ENCODE measurements around the gene NR5A1.

Gene NR5A1

DNA sequence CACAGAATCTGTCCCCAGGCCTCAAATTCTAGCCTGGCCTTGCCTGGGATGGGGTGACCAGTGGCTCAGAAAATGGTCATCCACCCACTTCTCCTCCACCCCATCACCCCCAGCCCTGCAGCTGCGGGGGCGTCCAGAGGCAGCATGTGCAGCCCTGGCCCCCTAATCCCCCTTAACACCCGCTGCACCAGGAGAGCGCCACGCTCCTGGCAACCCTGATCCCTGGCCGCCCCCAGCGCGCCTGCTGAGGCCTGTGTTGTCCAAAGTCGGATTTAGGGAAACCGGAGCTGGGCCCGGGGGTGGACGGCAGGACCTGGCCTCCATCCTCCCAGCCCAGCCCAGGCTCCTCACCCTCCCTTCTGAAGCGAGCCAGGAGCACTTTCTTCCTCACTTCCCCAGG lies 22.0 kb downstream of the NR5A1 start:
- no peak for DNase-seq (ENCODE audit: low read depth in 3 of 3, low spot score in 1 of 3)

DNA sequence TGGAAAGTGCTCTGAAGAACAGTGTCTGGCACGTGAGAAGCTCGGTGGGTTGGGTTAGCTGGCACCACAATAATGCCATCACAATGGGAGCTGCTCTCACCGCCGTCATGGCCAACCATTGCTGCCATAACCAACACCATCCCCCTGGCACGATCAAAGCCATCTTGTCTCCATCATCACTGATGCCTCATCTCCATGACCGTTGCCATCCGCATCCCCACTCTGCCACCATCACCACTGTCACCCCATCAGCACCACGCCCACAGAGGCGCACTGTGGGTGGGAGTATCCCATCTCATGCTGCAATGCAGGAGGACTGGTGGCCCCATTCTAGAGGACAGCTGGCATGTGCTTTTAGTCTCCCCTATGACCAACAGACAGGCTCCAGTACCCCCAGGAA lies 23.7 kb downstream of the NR5A1 start:
- DNase-seq (ENCODE audit: low read depth in 3 of 3, low spot score in 1 of 3) = no peak

DNA sequence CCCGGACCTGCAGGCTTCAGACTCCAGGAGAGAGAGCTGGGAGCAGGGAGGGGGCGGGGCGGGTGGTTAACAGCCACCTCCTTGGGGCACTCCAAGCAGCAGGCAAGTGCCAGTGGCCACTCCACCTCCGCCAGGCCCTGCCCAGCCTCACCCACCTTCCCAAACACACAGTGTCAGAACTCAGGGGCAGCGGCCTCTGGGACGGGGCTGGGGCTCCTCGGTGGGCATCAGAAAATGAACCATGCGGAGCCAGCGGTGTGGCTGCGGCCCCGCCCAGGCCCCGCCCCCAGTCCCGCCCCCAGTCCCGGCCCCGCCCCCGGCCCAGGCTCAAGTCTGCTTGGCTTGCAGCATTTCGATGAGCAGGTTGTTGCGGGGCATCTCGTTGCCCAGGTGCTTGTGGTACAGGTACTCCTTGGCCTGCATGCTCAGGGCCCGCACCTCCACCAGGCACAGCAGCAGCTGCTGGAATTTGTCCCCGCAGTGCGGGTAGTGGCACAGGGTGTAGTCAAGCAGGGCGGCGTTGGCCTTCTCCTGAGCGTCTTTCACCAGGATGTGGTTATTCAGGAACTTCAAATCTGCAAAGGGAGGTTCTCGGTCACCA lies 24.7 kb downstream of the NR5A1 start:
- no peak for DNase-seq (ENCODE audit: low read depth in 3 of 3, low spot score in 1 of 3)

DNA sequence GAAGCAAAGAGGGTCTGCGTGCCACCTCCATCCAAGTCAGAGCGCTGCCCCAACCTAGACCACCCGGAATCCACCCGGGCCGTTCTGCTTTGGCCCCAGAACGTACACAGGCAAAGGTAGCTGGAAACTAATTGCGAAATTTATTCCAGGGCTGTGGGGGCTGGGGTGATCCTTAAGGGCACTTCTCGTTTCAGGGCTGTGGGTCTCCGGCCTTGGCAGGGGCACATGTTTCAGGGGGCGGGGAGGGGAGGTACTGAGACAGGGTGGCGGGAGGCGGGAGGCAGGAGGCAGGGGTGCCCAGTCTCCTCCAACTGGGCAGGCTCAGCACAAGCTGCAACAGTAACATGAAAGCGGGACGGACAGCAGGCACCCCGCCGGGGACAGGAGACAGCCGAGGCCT lies 26.1 kb downstream of the NR5A1 start:
- no peak for DNase-seq (ENCODE audit: low read depth in 3 of 3, low spot score in 1 of 3)

DNA sequence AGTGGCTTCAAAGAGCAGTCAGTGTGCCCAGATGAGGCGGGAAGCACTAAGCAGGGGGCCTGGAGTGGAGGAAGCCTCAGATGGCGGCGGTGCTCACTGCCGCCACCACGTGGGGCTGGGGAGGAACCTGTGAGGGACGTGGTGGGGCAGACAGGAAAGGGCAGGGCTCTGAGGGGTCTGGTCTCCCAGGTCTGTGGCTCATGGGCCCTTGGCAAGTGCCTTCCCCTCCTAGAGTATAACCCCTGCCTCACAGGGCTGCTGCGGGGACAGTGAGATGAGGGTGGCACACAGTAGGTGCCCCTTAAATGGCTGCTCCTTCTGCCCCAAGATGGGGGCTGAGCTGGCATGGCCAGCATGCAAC lies 26.6 kb downstream of the NR5A1 start:
- DNase-seq (ENCODE audit: low read depth in 3 of 3, low spot score in 1 of 3) = no peak

DNA sequence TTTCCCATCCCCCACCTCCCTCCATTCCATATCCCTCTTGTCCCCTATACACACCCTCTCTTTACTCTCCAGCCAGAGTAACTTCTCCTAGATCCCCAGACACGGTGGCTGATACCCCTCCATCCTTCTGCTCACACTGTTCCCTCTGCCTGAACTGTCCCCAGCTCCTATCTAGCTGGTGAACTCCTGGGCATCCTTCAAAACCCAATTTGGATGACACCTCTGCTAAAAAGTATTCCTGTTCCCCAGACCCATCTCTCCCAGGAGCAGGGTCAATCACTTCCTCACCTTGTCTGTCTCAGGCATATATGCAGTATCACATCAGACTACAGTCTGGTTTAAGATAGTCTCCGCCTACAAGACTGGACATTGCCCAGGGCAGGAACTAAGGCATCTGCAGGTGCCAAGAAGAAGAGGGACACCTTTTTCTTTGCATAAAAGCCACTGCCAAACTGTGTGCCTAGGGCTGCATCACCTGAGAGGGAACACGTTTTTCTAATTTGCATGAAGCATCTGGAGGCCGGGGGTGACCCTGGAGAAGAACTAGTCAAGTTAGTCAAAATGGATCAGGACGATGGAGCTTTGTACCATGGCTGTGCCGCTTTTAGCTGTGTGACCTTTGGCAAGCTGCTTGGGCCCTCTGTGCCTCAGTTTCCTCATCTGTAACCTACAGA lies 27.1 kb downstream of the NR5A1 start:
- DNase-seq (ENCODE audit: low read depth in 3 of 3, low spot score in 1 of 3) = no peak

DNA sequence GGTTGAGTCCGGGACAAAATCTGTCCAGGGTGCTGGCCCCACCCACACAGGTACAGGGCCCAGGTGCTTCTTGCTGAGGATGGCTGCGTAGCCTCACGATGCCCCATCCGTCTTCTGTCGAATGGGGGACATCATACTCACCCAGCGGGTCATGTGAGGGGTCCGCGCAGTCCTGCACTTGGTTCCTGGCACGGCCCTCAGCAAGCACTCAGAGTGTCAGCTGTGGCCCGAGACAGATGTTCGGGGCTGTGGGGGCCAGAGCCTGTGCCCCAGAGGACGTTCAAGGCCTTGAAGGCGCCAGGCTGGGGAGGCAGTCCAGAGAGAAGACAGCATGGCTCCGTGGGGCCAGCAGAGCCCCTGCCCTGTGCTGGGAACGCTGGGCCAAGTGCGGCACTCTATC lies 27.8 kb downstream of the NR5A1 start:
- DNase-seq (ENCODE audit: low read depth in 3 of 3, low spot score in 1 of 3) = no peak

DNA sequence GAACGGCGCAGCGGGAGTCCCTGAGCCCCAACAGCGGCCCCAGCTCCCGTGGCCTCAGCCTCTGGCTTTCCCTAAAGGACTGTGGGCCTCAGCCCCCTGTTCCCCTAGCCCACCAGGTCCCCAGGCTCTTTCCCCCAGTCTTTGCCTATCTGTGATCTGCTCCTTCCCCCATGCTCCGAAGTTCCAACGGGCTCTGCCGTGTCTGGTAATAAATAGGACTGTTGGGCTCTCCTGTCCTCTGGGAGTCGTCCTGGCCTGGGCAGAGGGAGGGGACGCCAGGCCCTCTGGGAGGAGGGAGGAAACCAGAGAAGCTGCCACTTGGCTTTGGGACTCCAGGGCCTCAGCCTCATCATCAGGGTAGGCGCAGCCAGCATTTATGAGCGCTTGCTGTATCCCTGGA lies 28.8 kb downstream of the NR5A1 start:
- no peak for DNase-seq (ENCODE audit: low read depth in 3 of 3, low spot score in 1 of 3)

DNA sequence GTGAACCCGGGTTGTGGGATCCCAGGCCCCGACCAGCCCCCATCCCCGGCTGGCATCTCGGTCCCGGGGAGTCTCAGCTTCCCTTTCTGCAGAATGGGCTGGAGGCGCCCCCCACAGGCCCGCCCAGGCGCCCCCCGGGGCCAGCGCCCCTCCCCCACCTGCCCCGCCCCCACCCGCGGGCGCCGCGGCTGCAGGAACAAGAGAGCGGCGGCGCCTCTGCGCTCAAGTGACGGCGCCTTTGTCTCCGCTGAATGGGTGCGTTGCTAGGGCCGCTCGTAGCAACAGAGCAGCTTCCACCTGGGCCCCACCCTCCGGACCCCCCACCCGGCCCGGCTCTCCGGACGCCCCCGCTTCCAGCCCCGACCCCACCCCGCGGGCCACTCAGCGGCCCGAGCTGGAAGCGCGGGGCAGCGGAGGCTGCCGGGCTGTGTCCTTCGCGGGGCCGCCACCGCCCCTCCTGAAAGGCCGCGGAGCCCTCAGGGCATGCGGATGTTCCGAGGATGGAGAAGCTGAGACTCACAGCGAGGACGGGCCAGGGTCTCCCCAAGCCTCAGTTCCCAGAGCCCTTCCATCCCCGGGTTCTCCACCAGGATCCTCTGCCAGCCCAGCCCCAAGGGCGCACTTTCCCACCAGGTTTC lies 29.4 kb downstream of the NR5A1 start:
- no peak for DNase-seq (ENCODE audit: low read depth in 3 of 3, low spot score in 1 of 3)

DNA sequence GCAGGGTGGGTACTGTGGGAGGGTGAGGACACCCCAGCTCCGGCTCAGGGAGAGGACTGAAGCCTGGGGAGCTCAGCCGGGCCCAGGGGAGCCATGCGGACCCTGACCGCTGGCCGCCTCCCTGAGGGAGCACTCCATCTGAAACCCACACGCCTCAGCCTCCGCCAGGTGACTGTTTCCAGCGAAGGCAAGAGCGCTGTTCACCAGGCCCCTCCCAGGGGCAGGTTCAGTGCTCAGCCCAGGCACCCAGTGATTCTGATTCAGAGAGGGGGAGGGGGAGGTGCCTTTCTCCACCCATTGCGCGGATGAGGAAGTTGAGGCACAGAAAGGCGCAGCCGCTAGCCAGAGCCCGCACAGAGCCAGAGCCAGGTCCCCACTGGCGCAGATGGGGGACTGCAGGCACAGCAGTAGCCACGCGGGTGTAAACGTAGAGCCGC lies 30.0 kb downstream of the NR5A1 start:
- DNase-seq (ENCODE audit: low read depth in 3 of 3, low spot score in 1 of 3) = no peak

DNA sequence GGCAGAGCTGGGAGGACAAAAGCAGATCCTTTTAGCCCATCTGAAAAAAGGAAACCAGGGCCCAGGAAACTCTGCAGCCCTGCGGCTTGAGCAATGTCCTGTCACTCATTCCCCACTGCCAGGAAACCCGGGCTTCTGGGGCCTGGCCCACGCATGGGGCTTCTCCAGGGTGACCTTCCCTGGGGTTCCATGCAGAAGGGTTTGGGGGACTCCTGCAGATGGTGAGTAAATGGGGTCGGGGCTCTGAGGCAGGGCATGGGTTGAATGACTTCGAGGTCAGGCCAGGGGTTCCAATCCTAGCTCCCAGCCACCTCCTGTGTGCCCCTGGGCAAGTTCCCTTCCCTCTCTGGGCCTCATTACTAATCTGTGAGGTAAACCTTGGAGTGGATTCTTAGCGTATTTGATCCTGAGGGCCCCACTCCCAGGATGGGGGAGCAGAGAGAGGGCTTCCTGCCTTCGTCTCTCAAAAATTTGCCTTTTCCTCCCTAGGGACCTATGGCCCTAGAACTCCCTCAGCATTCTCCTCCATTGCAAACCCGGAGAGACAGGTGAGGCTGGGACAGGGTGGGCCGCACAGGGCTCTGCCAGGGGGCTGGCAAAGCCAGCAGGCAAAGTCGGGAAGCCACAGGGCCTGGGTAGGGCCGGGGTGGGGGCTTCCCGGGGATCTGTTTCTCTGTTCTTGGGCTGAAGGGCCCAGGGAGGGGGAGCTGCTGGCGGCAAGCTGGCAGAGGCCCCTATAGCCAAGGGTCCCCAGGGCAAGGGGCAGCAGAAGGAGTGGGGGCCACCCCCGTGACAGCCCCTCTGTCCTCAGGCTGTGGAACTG lies 31.1 kb downstream of the NR5A1 start:
- DNase-seq (ENCODE audit: low read depth in 3 of 3, low spot score in 1 of 3) = no peak

DNA sequence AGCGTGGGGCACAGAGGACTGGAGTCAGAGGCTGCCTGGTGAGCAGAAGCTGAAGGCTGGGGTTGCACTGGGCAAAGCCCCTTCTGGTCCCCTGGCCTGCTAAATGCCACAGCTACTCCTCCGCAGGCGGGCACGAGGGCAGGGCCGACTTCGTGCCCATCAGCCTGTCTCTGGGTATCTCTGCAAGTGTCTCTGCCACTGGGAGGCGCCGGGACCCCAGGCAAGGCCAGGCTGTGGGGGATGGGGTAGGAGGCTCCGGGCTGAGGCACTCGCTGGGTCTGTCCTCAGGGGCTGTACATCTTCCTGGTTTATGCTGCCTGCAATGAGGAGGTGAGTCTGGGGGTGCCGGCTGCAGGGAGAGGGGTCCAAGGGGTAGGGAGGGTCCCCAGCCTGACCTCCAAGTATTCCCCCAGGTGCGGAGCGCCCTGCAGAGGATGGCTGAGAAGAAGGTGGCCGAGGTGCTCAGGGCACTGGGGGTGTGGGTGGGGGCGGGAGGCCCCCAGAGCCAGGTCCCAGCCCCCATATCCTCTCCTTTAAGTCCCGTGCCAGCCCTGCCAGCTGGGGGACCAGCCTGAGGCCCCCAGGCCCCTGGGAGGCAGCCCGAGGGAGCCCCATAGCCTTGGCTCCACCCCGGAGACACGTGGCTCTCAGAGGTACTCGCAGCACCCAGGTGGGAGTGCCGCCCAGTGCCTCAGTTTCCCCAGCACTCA lies 31.9 kb downstream of the NR5A1 start:
- no peak for DNase-seq (ENCODE audit: low read depth in 3 of 3, low spot score in 1 of 3)

DNA sequence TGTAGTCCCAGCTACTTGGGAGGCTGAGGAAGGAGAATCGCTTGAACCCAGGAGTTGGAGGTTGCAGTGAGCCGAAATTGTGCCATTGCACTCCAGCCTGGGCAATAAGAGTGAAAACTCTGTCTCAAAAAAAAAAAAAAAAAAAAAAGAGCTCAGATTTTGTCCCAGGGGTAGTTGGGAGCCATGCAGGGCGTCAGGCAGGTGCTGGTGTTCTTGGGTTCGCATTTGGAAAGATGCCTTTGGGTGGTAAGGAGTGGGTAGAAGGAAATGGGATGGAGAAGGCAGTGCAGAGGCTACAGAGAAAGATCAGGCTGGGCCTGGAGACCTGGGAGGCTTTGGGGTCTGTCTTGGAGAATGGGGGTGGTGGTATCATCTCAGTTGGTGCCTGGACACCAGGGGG lies 33.0 kb downstream of the NR5A1 start:
- DNase-seq (ENCODE audit: low read depth in 3 of 3, low spot score in 1 of 3) = no peak

DNA sequence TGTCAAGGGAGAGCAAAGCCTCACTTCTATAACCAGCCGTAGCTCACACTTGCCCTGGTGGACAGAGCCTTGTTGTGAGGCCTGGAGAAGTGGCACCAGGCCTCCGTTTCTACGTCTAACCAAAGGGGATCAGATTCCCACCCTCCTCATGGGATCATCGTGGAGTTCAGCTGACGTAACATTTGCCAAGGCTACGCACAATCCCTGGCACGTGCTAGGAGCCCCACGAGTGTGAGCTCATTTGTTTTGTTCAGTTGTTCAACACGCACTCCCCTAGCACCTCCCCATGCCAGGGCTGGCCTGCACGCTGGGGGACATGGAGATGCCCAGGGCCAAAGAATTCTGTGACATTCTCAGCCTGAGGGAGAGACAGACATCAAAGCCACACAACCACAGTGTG lies 33.9 kb downstream of the NR5A1 start:
- DNase-seq (ENCODE audit: low read depth in 3 of 3, low spot score in 1 of 3) = no peak

DNA sequence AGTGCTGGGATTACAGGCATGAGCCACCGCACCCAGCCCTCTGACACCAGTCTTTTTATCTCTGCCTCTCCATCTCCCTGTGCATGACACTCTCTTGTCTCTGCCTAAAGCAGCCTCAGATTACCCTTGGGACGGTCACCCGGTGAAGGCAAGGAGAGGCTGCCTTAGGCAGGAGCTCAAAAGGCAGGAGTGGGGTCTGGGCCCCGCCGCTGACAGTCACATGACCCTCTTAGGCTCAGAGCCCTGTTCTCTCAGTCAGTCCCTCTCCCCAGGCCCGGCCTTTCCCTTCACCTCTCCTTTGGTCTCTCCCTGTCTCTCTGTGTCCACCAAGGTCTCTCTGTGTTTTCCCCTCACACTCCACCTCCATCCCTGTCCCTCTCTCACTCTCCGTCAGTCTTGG lies 34.4 kb downstream of the NR5A1 start:
- no peak for DNase-seq (ENCODE audit: low read depth in 3 of 3, low spot score in 1 of 3)

DNA sequence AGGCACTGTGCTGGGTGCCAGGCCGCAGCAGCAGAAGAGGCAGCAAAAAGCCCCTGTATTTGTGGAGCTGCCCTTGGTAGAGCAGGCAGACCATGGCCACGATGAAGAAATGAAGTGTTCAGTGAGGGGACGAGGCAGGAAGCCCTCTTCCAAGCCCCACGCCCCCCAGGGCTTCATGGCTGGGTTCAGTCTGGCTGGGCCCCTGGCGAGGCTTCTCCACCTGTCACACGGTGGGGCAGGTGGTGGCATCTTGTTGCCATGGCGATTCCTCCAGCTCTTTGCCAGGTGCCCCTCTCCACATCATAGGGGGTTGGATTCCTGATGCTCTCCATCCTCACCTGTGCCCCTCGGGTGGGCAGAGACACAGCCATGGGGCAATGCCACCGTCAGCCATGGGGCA lies 35.4 kb downstream of the NR5A1 start:
- no peak for DNase-seq (ENCODE audit: low read depth in 3 of 3, low spot score in 1 of 3)

DNA sequence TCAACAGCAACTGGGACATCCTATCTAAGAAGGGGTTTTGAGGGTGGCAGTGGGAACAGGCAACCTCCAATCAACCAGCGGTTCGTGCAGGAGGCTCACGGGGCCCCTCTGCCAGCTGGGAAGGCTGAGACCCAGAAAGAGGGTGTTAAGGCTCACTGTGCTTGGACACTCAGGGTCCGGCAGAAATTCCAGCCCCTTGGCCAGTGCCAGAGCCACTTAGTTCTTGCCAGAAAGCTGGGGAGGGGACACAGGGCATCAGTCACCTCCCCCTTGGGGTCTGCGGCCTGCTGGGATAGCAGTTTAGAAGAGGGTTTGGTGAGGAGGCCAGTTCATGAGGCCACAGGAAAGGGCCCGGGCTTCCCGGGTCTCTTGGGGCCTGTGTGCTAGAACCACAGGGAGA lies 36.5 kb downstream of the NR5A1 start:
- DNase-seq (ENCODE audit: low read depth in 3 of 3, low spot score in 1 of 3) = no peak

DNA sequence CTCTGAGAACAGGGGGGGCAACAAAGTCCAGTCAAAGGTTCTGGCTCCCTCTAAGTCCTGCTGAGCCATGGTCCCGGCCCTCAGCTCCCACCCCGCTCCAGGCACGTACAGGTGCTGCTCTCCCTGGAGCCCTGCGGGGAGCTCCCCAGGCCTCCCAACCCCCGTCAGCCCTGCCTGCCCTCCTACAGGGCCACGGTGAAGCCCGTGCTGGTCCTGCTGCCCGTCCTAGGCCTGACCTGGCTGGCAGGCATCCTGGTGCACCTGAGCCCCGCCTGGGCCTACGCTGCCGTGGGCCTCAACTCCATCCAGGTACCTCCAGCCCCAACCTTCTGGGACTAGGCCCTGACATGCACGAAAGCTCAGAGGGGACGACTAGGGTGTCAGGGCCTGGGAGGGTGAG lies 36.9 kb downstream of the NR5A1 start:
- DNase-seq (ENCODE audit: low read depth in 3 of 3, low spot score in 1 of 3) = no peak

DNA sequence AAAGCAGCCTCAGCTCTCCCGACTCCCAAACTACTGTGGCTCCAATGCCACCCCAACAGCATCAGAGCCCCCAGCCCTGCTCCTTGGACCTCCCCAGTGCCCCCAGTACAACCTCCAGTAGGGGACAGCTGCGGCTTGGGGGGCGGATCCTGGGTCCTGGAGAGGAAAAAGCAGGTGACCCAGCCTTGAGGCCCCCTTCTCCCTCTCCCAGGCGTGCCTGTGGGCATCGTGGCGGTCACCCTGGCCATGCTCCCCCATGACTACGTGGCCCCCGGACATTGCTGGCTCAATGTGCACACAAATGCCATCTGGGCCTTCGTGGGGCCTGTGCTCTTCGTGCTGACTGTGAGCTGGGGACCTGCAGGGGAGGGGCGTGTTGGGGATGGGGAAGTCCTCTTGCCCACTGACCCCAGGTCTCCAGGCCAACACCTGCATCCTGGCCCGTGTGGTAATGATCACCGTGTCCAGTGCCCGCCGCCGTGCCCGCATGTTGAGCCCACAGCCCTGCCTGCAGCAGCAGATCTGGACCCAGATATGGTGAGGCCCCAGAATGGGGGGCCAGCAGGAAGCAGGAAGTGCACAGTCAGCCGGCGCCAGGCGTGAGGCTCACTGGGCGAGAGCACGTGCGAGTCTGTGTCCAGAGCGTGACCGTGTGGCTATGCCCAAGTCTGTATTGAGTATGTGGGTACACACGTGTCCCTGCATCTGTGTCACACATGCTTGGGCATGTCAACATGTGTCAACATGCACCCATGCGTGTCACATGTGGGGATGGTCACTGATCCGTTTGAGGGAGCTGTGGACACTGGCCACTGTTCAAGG lies 38.0 kb downstream of the NR5A1 start:
- DNase-seq (ENCODE audit: low read depth in 3 of 3, low spot score in 1 of 3) = no peak

DNA sequence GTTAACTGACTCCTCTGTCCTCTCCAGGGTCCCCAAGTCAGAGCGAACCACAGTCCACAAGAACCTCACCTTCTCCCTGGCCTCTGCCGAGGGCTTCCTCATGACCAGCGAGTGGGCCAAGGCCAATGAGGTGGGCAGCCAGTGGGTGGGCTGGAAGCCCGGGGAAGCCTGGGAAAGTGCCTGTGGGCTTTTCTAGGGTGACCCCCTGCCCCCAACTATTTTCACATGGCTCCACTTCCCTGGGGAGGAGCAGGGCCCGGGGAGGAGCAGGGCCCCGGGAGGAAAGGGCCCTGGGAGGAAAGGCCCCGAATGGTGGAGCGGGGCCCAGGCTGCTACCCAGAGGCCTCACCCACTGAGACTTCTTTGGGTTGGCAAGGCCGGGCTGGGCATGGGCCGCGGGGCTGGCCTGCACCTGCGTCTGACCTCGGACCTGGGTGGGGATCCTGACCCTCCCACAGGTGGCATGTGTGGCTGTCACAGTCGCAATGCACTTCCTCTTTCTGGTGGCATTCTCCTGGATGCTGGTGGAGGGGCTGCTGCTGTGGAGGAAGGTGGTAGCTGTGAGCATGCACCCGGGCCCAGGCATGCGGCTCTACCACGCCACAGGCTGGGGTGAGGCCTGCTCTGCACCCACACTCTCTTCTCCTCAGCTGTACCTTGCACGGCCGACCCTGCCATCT lies 39.0 kb downstream of the NR5A1 start:
- DNase-seq (ENCODE audit: low read depth in 3 of 3, low spot score in 1 of 3) = no peak
